PFSK-1 (cell line): ENCODE measurements around the gene GRID1.

ENCODE experiments used
- FOXP2 ChIP-seq: optimal IDR thresholded peaks from 2 replicates; pipeline ENCODE3; 2011; ENCODE audit warnings: borderline replicate concordance, control low read depth, inconsistent platforms; ENCODE audit not compliant: insufficient read depth; ENCODE audit errors: extremely low read length, extremely low read depth
- POLR2AphosphoS5 ChIP-seq: IDR thresholded peaks from 2 replicates; pipeline ENCODE4 v1.6.1; 2012; ENCODE audit warnings: low read depth, mild to moderate bottlenecking, control low read depth, low read length, moderate library complexity
- REST ChIP-seq, 2 experiments: IDR thresholded peaks; 2 replicates each; pipeline versions ENCODE4 v1.6.1 to v1.8.0; 2011 to 2012; ENCODE audit warnings: low read depth in 2 of 2, low read length in 2 of 2, control low read depth in 1 of 2, inconsistent platforms in 1 of 2, mild to moderate bottlenecking in 1 of 2, moderate library complexity in 1 of 2; ENCODE audit not compliant: insufficient read depth in 1 of 2
- SIN3A ChIP-seq: IDR thresholded peaks from 2 replicates; pipeline ENCODE4 v1.6.1; 2012; ENCODE audit warnings: mild to moderate bottlenecking, low read length, moderate library complexity, borderline replicate concordance; ENCODE audit not compliant: insufficient read depth
- TAF1 ChIP-seq: IDR thresholded peaks from 2 replicates; pipeline ENCODE4 v1.6.1; 2012; ENCODE audit warnings: low read length, control low read depth, borderline replicate concordance; ENCODE audit not compliant: insufficient read depth

DNA sequence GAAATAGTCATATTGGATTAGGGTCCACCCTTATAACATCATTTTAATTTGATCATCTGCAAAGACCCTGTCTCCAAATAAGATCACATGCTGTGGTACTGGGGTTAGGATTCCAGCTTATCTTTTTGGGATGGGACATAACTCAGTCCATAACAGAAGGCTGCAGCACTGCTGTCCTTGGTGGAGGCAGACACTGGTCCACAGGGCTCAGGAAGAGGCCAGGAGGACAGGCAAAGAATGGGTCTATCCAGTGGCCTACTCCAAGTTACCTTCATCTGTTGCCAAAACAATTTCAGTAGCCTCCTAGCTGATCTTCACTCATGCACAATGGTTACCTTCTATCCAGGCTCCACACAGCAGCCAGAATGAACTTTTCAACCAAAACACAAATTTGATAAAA, 387.0 kb downstream of the GRID1 start:
- TF ChIP-seq POLR2AphosphoS5 = no peak
- no peak for TF ChIP-seq REST (IDR thresholded peaks at IDR 0.05; ENCODE audit: insufficient read depth in 1 of 2, low read depth in 2 of 2, low read length in 2 of 2)
- TF ChIP-seq TAF1 = no peak
- no peak for TF ChIP-seq SIN3A
- TF ChIP-seq FOXP2 = no peak
